Measurements from ENCODE around the gene CES1.

Gene CES1

DNA sequence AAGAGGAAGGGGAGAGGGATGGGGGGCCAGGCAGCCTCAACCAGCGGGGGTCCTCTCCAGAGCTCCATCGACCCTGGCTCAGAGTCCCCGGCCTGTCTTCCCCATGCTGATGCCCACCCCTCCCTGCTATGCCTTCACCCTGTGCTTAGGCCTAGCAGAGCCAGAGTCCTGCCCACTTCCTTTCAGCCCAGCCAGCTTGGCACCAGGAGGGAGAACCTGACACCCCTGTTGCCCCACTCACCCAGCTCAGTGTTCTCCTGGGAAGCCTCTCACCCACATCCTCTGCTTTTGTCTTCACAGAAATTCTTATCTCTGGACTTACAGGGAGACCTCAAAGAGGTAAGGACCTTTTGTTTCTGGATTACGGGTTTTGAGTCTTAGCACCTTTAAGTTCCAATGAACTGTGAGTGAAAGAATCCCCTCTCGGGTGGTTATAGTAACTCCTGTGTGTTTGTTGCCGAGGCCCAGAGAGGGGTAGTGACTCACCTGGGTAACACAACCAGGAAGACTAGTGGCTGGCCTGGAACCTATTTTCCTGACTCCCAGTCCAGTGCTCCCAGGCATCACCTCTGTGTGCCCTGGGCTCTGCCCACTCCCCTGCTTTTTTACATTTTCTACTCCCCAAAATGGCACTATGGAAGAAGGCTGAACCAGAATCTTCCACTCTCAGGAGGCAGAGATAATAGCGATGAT lies 53.3 kb downstream of the CES1 start:
- Histone ChIP-seq H3K4me3 (ENCODE audit: low read depth, low read length, poor library complexity, severe bottlenecking) (no peak overlapping the region), H3F3A (ENCODE audit: insufficient read depth, low read length) (no peaks in the 10 kb centered on the region), H3K9ac (ENCODE audit: low read length) (no peak overlapping the region), H3K9me2 (ENCODE audit: low read depth, low read length) (no peaks in the 10 kb centered on the region), H3K9me3 (ENCODE audit: low read length) (no peaks in the 10 kb centered on the region), H3K79me2 (ENCODE audit: insufficient read depth, low read length) (no peaks in the 10 kb centered on the region), H4K20me1 (ENCODE audit: insufficient read depth, low read length) (no peaks in the 10 kb centered on the region), H3K4me2 (ENCODE audit: low read length) (no peak overlapping the region), H3K27me3 (ENCODE audit: insufficient read depth, low read length) (no peaks in the 10 kb centered on the region), H3K4me1 (ENCODE audit: insufficient read depth, low read length, severe bottlenecking) (no peaks in the 10 kb centered on the region), H3K27ac (ENCODE audit: low read depth, low read length, poor library complexity, severe bottlenecking) (no peak overlapping the region), H3K36me3 (ENCODE audit: insufficient read depth, low read length) (no peaks in the 10 kb centered on the region), H2AFZ (ENCODE audit: low read length) (no peak overlapping the region)
- TF ChIP-seq, protein P1, sequence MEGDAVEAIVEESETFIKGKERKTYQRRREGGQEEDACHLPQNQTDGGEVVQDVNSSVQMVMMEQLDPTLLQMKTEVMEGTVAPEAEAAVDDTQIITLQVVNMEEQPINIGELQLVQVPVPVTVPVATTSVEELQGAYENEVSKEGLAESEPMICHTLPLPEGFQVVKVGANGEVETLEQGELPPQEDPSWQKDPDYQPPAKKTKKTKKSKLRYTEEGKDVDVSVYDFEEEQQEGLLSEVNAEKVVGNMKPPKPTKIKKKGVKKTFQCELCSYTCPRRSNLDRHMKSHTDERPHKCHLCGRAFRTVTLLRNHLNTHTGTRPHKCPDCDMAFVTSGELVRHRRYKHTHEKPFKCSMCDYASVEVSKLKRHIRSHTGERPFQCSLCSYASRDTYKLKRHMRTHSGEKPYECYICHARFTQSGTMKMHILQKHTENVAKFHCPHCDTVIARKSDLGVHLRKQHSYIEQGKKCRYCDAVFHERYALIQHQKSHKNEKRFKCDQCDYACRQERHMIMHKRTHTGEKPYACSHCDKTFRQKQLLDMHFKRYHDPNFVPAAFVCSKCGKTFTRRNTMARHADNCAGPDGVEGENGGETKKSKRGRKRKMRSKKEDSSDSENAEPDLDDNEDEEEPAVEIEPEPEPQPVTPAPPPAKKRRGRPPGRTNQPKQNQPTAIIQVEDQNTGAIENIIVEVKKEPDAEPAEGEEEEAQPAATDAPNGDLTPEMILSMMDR (IDR thresholded peaks at IDR 0.05; ENCODE audit: low read length) = no peak
- TF ChIP-seq EZH2 (IDR thresholded peaks at IDR 0.05; ENCODE audit: borderline replicate concordance, low read length) = no peak

- no peak for TF ChIP-seq EZH2 (IDR thresholded peaks at IDR 0.05; ENCODE audit: borderline replicate concordance, low read length)
- TF ChIP-seq, protein P1 (IDR thresholded peaks at IDR 0.05; ENCODE audit: low read length) = no peak
- Histone ChIP-seq H3K9ac (ENCODE audit: low read length) (no peak overlapping the region), H3K36me3 (ENCODE audit: insufficient read depth, low read length) (no peaks in the 10 kb centered on the region), H3F3A (ENCODE audit: insufficient read depth, low read length) (no peaks in the 10 kb centered on the region), H3K27me3 (ENCODE audit: insufficient read depth, low read length) (no peaks in the 10 kb centered on the region), H3K9me2 (ENCODE audit: low read depth, low read length) (no peaks in the 10 kb centered on the region), H3K79me2 (ENCODE audit: insufficient read depth, low read length) (no peaks in the 10 kb centered on the region), H3K4me3 (ENCODE audit: low read depth, low read length, poor library complexity, severe bottlenecking) (no peak overlapping the region), H3K4me1 (ENCODE audit: insufficient read depth, low read length, severe bottlenecking) (no peaks in the 10 kb centered on the region), H4K20me1 (ENCODE audit: insufficient read depth, low read length) (no peaks in the 10 kb centered on the region), H3K27ac (ENCODE audit: low read depth, low read length, poor library complexity, severe bottlenecking) (no peak overlapping the region), H3K9me3 (ENCODE audit: low read length) (no peaks in the 10 kb centered on the region), H3K4me2 (ENCODE audit: low read length) (no peak overlapping the region), H2AFZ (ENCODE audit: low read length) (no peak overlapping the region)
Observed at GRCh38 chr16:55778757-55779156, 54.1 kb downstream of the CES1 start.

GRCh38 chr16:55775857-55776256 lies 57.0 kb downstream of the CES1 start:
- H3K9me3 ChIP-seq (ENCODE audit: low read length) = no peaks in the 10 kb centered on the region
- H3K36me3 ChIP-seq (ENCODE audit: insufficient read depth, low read length) = no peaks in the 10 kb centered on the region
- H3F3A ChIP-seq (ENCODE audit: insufficient read depth, low read length) = no peaks in the 10 kb centered on the region
- no peak overlapping the region for H2AFZ ChIP-seq (ENCODE audit: low read length)
- H3K79me2 ChIP-seq (ENCODE audit: insufficient read depth, low read length) = no peaks in the 10 kb centered on the region
- H3K27ac ChIP-seq (ENCODE audit: low read depth, low read length, poor library complexity, severe bottlenecking) = no peak overlapping the region
- TF ChIP-seq, protein P1 (IDR thresholded peaks at IDR 0.05; ENCODE audit: low read length) = no peak
- TF ChIP-seq EZH2 (IDR thresholded peaks at IDR 0.05; ENCODE audit: borderline replicate concordance, low read length) = no peak
- H3K9me2 ChIP-seq (ENCODE audit: low read depth, low read length) = no peaks in the 10 kb centered on the region
- no peaks in the 10 kb centered on the region for H3K4me1 ChIP-seq (ENCODE audit: insufficient read depth, low read length, severe bottlenecking)
- no peak overlapping the region for H3K4me2 ChIP-seq (ENCODE audit: low read length)
- H3K4me3 ChIP-seq (ENCODE audit: low read depth, low read length, poor library complexity, severe bottlenecking) = no peak overlapping the region
- no peaks in the 10 kb centered on the region for H4K20me1 ChIP-seq (ENCODE audit: insufficient read depth, low read length)
- no peaks in the 10 kb centered on the region for H3K27me3 ChIP-seq (ENCODE audit: insufficient read depth, low read length)
- no peak overlapping the region for H3K9ac ChIP-seq (ENCODE audit: low read length)

All from OCI-LY1 (cell line).